ENCODE measurements around the gene ENTREP3.

ENTREP3 gene

DNA sequence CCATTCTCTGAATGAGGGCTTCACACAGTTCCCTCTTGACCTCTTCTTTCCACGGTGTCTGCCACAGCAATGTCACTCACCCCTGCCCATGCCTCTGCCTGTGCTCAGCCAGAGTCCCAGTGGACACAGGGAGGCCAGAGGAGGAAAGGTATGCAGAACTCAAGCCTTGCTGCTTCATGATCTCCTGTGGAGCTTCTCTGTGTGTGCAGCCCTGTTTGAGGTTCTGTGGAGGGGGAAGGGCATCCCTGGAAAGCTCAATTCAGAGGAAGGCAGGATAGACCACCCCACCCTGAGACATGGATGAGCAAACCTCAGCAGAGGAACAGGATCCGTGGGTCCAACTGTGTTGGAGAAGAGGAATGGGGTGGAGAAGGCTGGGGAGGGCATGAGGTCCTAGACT, 24.0 kb upstream of the ENTREP3 start:
- Histone ChIP-seq H3K4me3 (no peak overlapping the region), H3K27ac (no peak overlapping the region)

DNA sequence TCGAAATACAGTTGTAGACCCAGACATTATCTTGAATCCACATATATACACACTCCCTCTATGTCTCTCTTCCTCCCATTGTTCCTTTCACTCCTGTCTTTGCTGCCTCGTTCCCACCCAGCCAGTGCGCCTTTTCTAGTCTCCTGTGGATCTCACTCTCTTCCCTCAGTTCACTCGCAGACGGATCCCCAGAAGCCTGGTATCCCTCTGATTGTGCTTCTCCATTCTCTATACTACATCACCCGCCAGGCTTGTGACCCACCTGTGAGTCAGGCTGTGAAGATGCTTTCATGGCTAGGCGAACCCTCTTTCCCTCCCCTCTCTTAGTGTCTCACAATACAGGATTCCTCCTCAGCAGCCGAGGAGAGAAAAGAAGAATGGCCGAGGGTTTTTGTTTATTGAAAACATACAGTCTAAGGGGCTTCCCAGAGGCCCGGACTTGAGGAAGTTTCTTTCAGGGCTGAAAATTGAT, 23.4 kb upstream of the ENTREP3 start:
- Histone ChIP-seq H3K27ac (no peak overlapping the region), H3K4me3 (peak overlapping the region in 1 of 7 experiments; percentile 75)

DNA sequence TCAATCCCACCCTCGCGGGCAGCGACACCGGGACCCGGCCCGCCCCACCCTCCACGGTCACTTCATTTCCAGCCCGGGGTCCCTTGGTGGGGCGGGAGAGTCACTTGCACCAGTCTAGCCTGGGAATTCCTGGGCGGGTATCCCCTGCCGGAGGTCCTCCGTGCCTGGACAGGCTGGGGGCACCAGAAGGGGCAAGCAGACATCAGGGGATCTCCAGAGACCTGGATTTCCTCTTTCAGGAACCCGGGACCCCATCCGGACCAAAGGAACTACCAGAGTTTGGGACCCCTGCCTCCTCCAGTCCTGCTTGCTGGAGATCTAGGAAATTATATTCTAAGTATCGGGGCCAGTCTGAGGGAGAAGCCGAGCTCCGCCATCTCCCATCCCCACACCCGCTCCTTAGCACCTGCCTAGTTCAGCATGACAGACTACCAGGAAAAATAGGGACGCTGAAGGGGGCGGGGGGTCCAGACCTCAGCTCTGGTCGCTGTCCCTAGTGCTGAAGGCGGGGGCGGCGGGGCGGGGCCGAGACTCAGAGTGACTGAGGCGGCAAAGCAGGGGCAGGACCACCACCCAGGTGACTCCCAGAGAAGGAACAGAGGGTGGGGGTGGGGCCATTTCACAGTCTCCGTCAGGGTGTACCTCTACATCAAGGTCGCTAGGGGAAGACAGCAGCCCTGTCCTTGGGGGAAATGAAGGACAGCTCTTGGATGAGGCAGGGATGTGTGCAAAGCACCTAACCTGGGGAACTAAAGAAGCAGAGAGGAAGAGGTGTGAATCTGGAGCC, 22.8 kb upstream of the ENTREP3 start:
- Histone ChIP-seq H3K4me3 (peak overlapping the region; percentile 52 to 82 (median 71)), H3K27ac (peak overlapping the region in 17 of 21 experiments; percentile 5 to 83 (median 67))

DNA sequence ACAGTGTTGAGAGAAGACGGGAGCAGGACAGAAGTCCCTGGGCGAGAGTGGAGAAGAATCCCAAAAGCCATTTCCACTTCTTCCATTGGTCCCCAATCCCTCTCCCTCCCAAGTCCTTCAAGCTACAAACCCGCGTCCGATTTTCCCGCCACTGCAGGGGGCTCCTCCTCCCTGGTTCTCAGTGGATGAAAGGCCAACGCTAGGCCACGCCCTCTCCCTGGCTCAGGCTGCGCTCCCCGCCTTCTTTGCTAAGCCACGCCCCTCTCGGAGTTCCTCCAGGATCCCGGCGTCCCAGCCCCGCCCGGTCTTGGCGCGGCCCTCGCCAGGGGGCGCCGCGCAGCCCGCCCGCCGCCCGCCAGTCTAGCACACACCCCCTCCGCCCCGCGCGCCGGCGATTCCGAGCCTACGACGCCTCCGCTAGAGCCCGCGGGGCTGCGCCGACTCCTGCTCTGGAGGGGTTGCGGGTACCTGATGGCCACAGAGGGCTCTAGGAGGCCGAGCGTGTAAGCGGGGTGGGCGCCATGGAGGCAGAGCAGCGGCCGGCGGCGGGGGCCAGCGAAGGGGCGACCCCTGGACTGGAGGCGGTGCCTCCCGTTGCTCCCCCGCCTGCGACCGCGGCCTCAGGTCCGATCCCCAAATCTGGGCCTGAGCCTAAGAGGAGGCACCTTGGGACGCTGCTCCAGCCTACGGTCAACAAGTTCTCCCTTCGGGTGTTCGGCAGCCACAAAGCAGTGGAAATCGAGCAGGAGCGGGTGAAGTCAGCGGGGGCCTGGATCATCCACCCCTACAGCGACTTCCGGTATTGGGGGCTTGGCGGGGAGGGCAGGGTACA, 22.0 kb upstream of the ENTREP3 start, which contains the start of gene HCN3:
Gene HCN3 (plus strand): TSS at position 394 of the 832 bp plus-strand sequence. CDS start 128 bp downstream, at position 522.
- peak within 1 kb of the TSS in 18 of 21 experiments; percentile 5 to 83 (median 66) for H3K27ac ChIP-seq
- H3K4me3 ChIP-seq: peak within 1 kb of the TSS; percentile 52 to 82 (median 71)

DNA sequence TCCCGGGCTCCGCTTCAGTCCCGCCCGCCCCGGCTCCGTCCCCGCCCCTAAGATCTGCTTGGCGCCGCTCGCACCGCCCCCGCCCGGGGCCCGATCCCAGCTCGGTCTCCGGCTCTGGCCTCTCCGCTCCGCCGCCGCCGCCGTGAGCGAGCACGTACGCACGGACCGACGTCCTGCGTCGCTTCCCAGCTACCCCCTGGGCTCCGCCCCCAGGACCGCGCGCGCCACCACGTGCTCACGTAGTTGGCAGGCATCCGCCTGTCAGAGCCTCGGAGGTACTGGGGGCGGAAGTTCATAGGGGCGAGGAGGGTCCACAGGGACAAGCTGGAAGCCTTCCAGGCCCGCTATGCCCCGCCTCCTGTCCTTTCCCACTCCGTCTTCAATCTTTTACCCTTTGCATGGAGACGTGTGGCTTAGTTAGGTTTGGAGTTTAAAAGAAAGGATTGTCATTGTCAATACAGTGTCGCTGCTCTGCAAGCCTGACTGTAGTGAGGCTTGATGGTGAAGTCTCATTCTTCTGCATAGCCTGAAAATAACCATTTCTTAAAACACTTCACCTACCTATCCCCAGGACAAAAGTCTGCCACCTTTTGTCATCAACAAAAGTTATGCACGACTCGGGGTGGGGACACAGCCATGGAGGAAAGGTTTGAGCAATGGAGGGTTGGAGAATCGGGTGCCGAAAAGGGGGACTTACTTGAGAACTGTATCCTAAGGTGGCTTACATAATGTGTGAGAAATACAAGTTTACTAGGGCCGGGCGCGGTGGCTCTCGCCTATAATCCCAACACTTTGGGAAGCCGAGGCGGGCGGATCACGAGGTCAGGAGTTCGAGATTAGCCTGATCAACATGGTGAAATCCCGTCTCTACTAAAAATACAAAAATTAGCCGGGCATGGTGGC, 18.3 kb upstream of the ENTREP3 start, which contains the start of gene CLK2:
Gene CLK2 (minus strand): TSS at position 162 of the 903 bp plus-strand sequence. CDS start 2,527 bp downstream, outside the sequence.
- Histone ChIP-seq H3K4me3 (peak within 1 kb of the TSS; percentile 60 to 95 (median 79)), H3K27ac (peak within 1 kb of the TSS; percentile 92 to 99 (median 97))

DNA sequence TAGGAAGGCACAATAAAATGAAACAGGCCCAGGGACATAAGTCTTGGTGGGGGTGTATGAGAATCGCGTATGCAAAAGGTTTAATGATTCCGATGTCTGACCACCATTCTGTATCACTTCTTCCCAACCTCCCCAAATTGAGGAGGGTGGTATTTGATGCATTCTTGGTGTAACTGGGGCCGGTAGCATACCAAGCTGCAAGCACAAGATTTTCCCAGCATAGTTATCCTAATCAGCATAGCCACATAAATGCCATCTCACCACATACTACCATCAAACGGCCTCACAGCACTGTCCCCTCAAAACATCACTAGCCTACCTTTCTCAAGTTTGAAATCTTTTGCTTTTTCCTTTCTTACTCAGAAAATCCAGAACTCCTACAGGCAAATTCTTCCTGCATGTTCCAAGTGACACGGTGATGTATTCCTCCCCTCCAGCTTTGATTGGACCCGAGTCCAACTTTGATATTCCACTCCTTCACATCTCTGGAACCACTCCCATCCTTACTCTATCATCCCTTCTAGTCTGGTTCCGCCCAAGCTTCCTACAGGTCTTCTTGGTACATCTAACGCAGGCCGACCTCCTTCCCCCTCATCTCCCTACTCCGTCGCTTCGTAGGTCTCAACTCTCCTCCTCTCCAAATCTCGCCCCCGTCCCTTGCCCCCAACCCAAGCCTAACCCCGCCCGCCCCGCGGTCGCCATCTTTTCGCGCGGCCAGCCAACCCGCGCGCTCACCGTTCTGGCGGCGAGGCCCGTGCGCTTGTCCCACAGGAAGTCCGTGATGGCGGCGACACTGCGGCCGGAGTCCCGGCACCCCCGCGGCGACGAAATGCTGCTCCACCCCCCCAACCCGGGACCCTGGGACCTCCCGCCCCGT, 17.4 kb upstream of the ENTREP3 start:
- H3K27ac ChIP-seq: peak overlapping the region; percentile 92 to 99 (median 97)
- H3K4me3 ChIP-seq: peak overlapping the region; percentile 60 to 95 (median 79)

DNA sequence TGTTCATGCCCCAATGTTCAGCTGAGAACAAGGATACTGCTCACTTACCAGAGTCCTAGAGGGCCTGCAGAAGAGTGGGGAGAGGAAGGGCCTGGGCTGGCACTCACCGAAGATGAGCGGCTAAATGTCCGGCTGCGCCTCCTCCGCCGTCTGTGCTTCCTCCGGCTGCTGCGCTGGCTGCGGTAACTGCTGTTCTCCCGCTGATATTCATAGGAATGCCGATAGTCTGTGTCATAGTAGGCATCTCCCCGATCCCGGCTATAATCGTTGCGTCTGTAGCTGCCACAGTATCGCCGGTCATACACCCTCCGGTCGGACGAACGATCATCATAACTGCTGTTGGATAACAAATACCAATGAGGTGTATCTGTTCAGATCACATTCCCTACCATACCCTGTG, 14.1 kb upstream of the ENTREP3 start:
- Histone ChIP-seq H3K4me3 (no peak overlapping the region), H3K27ac (no peak overlapping the region)

DNA sequence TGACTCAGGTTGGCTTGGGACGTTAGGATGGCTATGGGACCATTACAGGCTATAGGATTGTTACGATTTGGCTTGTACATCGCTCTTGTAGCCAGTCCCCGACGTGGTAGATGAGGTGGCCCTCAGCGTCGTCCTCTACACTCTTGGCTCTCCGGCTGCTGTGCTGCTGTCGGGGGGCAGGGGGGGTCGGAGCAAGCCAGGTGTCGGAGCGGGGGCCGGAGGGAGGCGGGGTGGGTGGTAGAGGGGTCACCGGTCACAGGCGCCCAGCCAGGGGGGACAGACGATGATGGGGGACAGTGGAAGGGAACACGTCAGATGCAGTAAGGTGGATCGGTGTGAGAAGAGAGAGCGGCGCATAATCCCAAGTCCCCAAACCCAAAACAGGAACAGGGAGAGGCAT, 13.3 kb upstream of the ENTREP3 start:
- no peak overlapping the region for H3K4me3 ChIP-seq
- no peak overlapping the region for H3K27ac ChIP-seq

DNA sequence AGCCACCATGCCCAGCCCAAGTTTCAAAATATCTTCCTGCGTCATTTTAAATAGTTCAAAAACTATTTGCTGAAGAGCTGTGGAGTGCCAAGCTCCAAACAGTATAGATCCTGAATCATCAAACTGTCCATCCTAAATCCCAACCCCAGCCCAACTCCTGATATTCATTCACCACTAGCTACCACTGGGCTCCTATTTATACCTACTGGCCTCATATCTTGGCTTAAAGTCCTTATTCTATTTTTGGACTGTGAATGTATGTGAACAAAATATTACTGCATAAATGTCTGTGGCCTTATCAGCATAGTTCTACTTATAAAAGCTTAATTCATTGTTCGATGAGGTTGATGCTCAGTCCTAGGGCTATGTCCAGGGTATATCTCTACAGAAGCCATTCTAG, 12.1 kb upstream of the ENTREP3 start:
- Histone ChIP-seq H3K4me3 (no peak overlapping the region), H3K27ac (no peak overlapping the region)

DNA sequence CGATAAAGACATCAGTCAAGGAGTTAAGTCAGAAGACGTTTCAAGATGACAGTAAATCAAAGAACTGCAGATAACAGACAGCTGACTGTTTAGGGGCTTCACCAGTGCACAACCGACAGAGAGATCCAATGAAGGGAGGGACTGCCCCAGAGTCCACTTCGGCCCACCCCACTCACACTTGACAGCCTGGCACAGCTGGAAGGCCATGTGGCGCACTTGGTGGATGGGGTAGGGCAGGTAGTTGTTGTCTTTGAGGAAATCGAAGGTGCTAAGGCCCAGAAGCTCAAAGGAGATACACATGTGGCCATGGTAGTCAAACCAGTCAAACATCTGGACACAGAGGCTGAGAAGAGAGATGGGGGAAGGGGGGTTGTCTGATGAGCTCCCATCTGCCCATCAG, 11.3 kb upstream of the ENTREP3 start:
- no peak overlapping the region for H3K4me3 ChIP-seq
- no peak overlapping the region for H3K27ac ChIP-seq

DNA sequence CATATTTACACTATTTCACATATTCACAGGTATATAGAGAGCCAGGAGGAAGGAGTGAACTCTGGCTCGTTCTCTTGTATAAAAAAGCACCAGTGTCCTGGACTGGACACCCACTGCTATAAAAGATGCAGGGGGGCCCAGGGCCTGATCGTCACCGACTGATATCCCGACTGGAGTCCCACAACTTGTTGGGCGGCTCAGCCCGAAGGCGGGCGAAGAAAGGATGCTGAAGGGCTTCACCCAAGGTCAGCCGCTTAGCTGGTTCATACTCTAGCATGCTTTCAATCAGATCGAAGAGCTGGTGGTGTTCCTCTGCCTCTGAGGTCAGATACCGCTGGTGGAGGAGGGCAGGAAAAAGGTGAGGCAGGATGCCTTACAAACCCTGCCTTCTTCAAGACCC, 7.8 kb upstream of the ENTREP3 start:
- peak overlapping the region in 11 of 21 experiments; percentile 76 to 94 (median 88) for H3K27ac ChIP-seq
- no peak overlapping the region for H3K4me3 ChIP-seq

DNA sequence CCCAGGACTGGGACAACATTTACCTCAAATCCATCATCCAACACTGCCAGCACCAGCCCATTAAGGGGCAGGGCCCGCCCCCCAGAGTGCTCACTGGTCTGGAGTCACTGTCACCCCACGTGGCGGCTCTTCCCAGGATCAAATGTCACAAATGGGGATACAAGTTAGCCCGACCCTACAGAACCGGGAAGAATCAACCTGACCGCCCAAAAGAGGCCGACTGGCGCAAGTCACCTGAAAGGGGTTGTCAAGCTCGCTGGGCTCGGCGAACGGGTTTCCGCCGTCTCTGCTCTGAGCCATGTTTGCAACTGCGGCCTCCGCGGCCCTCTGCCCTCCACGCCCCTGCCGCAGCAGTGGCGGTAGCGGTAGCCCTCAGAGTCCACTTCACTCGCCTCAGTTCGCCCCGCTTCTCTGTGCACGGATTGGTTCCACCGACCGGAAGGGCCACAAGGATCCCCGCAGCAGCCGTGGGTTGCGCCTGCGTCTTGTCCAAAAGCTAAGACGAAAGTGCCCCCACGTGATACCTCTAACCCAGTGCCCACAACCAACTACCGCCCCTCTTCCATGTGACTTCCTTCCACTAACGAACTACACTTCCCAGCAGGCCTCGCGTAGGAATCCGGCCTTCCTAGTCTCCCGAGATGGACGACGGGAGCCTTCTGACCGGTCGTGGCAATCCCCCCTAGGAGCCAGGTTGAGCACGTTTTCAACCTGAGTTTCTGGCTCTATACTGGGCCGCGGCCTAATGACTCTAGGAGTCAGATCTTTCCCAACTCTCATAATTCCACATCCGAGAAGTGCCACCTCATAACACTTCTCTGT, 6.8 kb upstream of the ENTREP3 start, which contains the start of gene SCAMP3:
Gene SCAMP3 (minus strand): TSS at position 509 of the 822 bp plus-strand sequence. CDS start 209 bp downstream, at position 300.
- Histone ChIP-seq H3K4me3 (peak within 1 kb of the TSS; percentile 73 to 94 (median 79)), H3K27ac (peak within 1 kb of the TSS in 20 of 21 experiments; percentile 76 to 94 (median 86))

DNA sequence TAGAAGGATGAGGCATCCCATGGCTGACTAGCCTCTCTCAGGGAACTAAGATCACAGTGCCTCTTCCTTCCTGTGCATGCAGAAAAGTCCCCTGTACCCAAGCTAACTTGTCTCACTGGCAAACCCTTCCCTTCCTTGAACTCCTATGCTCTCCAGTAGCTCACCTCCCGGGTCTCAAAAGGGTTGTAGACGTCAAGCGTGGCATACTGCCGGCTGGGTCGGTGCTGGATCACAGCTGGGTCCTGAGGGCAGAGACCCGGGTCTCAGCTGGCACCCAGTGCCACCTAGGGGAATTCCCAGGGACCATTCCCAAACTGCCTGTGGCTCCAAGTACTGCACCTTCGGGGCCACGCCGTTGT, 6.2 kb upstream of the ENTREP3 start:
- H3K4me3 ChIP-seq: peak overlapping the region; percentile 73 to 94 (median 79)
- H3K27ac ChIP-seq: peak overlapping the region in 20 of 21 experiments; percentile 76 to 94 (median 86)

DNA sequence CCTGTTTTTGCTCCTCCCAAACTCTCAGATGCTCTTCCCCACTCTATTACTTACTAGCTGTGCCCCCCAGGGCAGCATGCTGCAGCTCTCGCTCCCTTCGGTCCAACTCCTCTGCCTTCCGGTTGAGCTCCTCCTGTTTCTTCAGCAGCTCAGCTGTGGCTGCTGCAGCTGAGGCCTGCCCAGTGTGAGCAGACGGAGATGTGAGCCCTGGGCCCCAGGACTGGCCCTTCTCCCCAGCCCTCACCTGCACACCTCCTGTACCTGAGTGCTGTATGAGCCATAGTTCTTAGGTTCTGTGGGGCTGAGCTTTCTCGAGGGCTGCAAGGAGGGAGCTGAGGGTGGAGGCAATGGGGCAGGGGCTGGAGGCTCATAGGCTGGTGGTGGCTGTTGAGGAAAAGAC, 5.0 kb upstream of the ENTREP3 start:
- H3K27ac ChIP-seq: peak overlapping the region in 1 of 21 experiments; percentile 42
- no peak overlapping the region for H3K4me3 ChIP-seq

DNA sequence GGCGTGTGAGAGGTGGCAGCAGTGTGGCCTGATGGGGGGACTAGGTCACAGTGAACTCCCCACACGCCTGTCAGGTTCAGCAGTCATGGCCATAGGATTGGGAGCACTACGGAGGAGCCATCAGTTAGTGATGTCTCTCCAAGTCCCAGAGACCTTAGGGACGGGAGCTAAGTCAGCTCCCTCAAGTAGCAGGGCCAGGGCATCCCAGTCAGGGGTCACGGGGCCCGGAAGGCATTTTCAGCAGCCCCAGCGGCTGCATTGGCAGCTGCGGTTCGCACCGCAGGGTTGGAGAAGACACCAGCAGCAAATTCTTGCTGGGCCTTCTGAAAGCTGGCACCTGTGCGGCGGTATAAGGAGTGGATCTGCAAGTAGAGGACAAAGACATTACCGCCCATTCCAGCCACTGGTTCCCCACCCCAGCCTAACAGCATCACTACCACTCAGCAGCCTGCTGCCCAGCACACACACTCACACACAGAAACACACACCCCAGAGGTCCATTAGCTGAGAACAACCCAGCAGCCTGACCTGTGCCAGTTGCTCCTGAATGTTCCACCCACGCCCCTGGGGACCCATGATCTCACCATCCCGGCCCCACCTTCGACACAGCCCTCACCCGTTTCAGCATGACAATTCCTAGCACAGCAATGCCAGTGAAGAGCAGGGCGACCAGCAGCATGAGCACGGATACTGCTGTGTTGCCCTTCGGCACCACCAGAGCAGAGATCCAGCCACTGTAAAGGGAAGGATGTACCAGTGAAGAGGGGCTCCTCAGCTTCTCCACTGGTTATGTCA, 972 bp upstream of the ENTREP3 start:
- H3K4me3 ChIP-seq: peak overlapping the region; percentile 57 to 88 (median 75)
- peak overlapping the region; percentile 34 to 99 (median 95) for H3K27ac ChIP-seq

DNA sequence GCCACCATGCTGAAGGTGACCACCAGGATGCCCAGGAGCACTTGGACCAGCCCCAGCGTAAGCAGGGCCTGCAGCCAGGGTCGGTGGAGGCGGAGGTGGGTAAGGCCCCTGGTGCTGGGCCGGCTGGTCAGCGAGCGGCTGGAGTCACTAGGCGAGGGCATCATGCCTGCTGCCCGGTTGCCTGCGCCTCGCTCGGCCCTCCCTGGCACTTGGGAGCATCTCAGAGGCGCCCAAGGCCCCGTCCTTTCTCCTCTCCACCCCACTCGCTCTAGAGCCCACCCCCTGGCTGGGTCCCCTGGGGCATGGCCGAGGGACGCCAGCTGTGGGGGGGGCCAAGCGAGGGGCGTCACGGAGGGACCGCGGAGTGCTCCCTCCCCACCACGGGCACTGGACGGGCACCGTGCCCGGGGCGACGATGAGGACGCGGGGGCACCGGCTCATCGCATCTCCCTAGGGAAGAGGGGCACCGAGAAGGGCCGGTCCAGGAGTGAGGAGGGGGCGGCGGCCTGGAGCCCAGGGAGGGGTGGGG, 505 bp downstream of the ENTREP3 start:
- peak overlapping the region; percentile 57 to 88 (median 75) for H3K4me3 ChIP-seq
- H3K27ac ChIP-seq: peak overlapping the region; percentile 57 to 99 (median 95)
